CD14-positive monocyte (primary cell): Measurements from ENCODE around the gene GSE1. TPM values are rescaled to one million over a fixed set of nuclear protein-coding genes. Genes with fewer than 3 reads are reported as not detected.
A peak's percentile ranks its signal among the peaks of the same experiment; 100 is the strongest.

Experiments
- DNase-seq, 3 donors: peaks; one replicate each; pipeline ENCODE4 v3.0.0-alpha.2; 2011 to 2022
- H2AFZ ChIP-seq: 2 replicates; pipeline ENCODE4 v1.6.0; 2012; ENCODE audit warnings: mild to moderate bottlenecking, low read depth, low read length, inconsistent platforms; ENCODE audit not compliant: insufficient read depth, poor library complexity, severe bottlenecking
- H3K27ac ChIP-seq, 2 donors: 1 replicate in 1 of 2; 2 replicates in 1 of 2; pipeline ENCODE4 v1.5.1; 2012 to 2013; ENCODE audit warnings: low read length in 2 of 2, control low read depth in 1 of 2, inconsistent platforms in 1 of 2, low read depth in 1 of 2, mild to moderate bottlenecking in 1 of 2
- H3K27me3 ChIP-seq, 2 donors: one replicate each; pipeline versions ENCODE4 v1.6.0 to v1.6.1; 2011 to 2013; ENCODE audit warnings: low read length in 2 of 2; ENCODE audit not compliant: control insufficient read depth in 2 of 2, insufficient read depth in 2 of 2
- H3K36me3 ChIP-seq, 2 donors: replicated peaks in 1 of 2; 1 replicate in 1 of 2; 2 replicates in 1 of 2; pipeline versions ENCODE4 v1.5.1 to v1.6.1; 2012 to 2013; ENCODE audit warnings: low read length in 2 of 2, control low read depth in 1 of 2, inconsistent platforms in 1 of 2, mild to moderate bottlenecking in 1 of 2; ENCODE audit not compliant: insufficient read depth in 2 of 2, control insufficient read depth in 1 of 2
- H3K4me1 ChIP-seq, 2 donors: 1 replicate in 1 of 2; 2 replicates in 1 of 2; pipeline versions ENCODE4 v1.5.1 to v1.6.1; 2012 to 2013; ENCODE audit warnings: low read length in 2 of 2, control low read depth in 1 of 2, inconsistent platforms in 1 of 2, mild to moderate bottlenecking in 1 of 2, moderate library complexity in 1 of 2; ENCODE audit not compliant: insufficient read depth in 2 of 2, control insufficient read depth in 1 of 2
- H3K4me2 ChIP-seq: replicated peaks from 2 replicates; pipeline ENCODE3; 2012; ENCODE audit warnings: low read length, moderate library complexity, mild to moderate bottlenecking; ENCODE audit not compliant: poor library complexity, severe bottlenecking; ENCODE audit errors: extremely low read depth
- H3K4me3 ChIP-seq, 3 experiments: fragments of 200-600 bp in 1 of 3; sonication (generic) in 1 of 3; replicated peaks in 1 of 3; 1 replicate in 2 of 3; 2 replicates in 1 of 3; pipeline ENCODE4 v1.5.1; 2011 to 2013; ENCODE audit warnings: low read length in 3 of 3, mild to moderate bottlenecking in 3 of 3, control low read depth in 2 of 3, low read depth in 2 of 3, inconsistent platforms in 1 of 3, moderate library complexity in 1 of 3
- H3K79me2 ChIP-seq: 2 replicates; pipeline ENCODE4 v1.6.0; 2012; ENCODE audit warnings: mild to moderate bottlenecking, control low read depth, inconsistent platforms, low read length, moderate library complexity; ENCODE audit not compliant: insufficient read depth
- H3K9ac ChIP-seq: 2 replicates; pipeline ENCODE4 v1.6.0; 2017; ENCODE audit warnings: low read length, mild to moderate bottlenecking; ENCODE audit not compliant: insufficient read depth, poor library complexity, severe bottlenecking
- H3K9me3 ChIP-seq, 2 donors: replicated peaks in 1 of 2; 1 replicate in 1 of 2; 2 replicates in 1 of 2; pipeline versions ENCODE4 v1.5.1 to v1.6.1; 2012 to 2013; ENCODE audit warnings: low read length in 2 of 2, control low read depth in 1 of 2; ENCODE audit not compliant: control insufficient read depth in 1 of 2, insufficient read depth in 1 of 2
- H4K20me1 ChIP-seq: 2 replicates; pipeline ENCODE4 v1.6.0; 2012; ENCODE audit warnings: mild to moderate bottlenecking, low read length, control low read depth, moderate library complexity; ENCODE audit not compliant: insufficient read depth
- H3K27ac Mint-ChIP-seq, 7 donors: one replicate each; pipeline ENCODE4 v1.8.0; 2020; ENCODE audit warnings: mild to moderate bottlenecking in 7 of 7, mixed read lengths in 7 of 7, moderate library complexity in 6 of 7, inconsistent platforms in 2 of 7
- H3K27me3 Mint-ChIP-seq, 3 donors: one replicate each; pipeline ENCODE4 v1.8.0; 2021 to 2022; ENCODE audit warnings: low read depth in 3 of 3, mild to moderate bottlenecking in 3 of 3, mixed read lengths in 3 of 3, moderate library complexity in 3 of 3, inconsistent platforms in 1 of 3
- H3K36me3 Mint-ChIP-seq, 2 donors: one replicate each; pipeline ENCODE4 v1.8.0; 2020; ENCODE audit warnings: mixed read lengths in 2 of 2, inconsistent platforms in 1 of 2, mild to moderate bottlenecking in 1 of 2
- H3K4me1 Mint-ChIP-seq: one replicate; pipeline ENCODE4 v1.8.0; 2020; ENCODE audit warnings: mild to moderate bottlenecking, mixed read lengths
- H3K4me3 Mint-ChIP-seq, 2 donors: one replicate each; pipeline ENCODE4 v1.8.0; 2020; ENCODE audit warnings: mild to moderate bottlenecking in 2 of 2, mixed read lengths in 2 of 2, moderate library complexity in 1 of 2
- H3K9me3 Mint-ChIP-seq, 7 donors: one replicate each; pipeline ENCODE4 v1.8.0; 2020 to 2022; ENCODE audit warnings: mixed read lengths in 7 of 7, mild to moderate bottlenecking in 6 of 7, moderate library complexity in 6 of 7, inconsistent platforms in 2 of 7
- WGBS: methylation state at CpG from one replicate; pipeline ENCODE4 v1.1.5; 2013; ENCODE audit warnings: missing lambda C conversion rate; ENCODE audit not compliant: insufficient coverage; 5-methylcytosine and 5-hydroxymethylcytosine counted together
- intact Hi-C, 2 donors: fragments of 100-400 bp; cut with micrococcal nuclease; formaldehyde crosslinking; loops; one replicate each; pipeline versions ENCODE4 v1.15.0 to v1.15.1; 2023
- polyA plus RNA-seq, 3 donors: library from polyadenylated mRNA; depleted of rRNA in 1 of 3; unstranded in 2 of 3; stranded (reverse) in 1 of 3; fragments of 300-500 nt in 2 of 3; fragments of >200 nt in 1 of 3; fragmentation: Illumina TruSeq in 2 of 3; gene quantifications; 1 replicate in 2 of 3; 2 replicates in 1 of 3; pipeline ENCODE4 v1.2.3, GENCODE V29; 2012 to 2021
- TF ChIP-seq, protein P1 (sequence below): fragments of 200-600 bp; IDR thresholded peaks from one replicate; pipeline ENCODE4 v1.8.0; 2022; ENCODE audit warnings: antibody characterized with exemption, mild to moderate bottlenecking

GSE1 gene
- polyA plus RNA-seq, 3 donors: 0.67 to 38.9 (median 0.86) TPM

GRCh38 chr16:85584819-85585282 lies 28.3 kb upstream of the GSE1 start:
- Histone ChIP-seq H3K9me3 (no peaks in the 10 kb centered on the region), H3K9ac (no peak overlapping the region), H3K27me3 (no peaks in the 10 kb centered on the region), H3K79me2 (peaks cover 95% of the 10 kb centered on the region), H3K4me3 (no peak overlapping the region), H3K4me2 (no peak overlapping the region), H3K27ac (no peak overlapping the region), H2AFZ (no peak overlapping the region), H3K4me1 (no peaks in the 10 kb centered on the region), H4K20me1 (peaks cover 100% of the 10 kb centered on the region), H3K36me3 (peaks cover 5 to 29% of the 10 kb centered on the region in 2 donors)
- Mint-ChIP-seq H3K27me3 (peaks cover 0 to 1% (median 0%) of the 10 kb centered on the region in 3 donors), H3K4me1 (peaks cover 17% of the 10 kb centered on the region), H3K4me3 (no peak overlapping the region), H3K9me3 (no peaks in the 10 kb centered on the region), H3K36me3 (peaks cover 12 to 40% of the 10 kb centered on the region in 2 donors), H3K27ac (no peak overlapping the region)
- TF ChIP-seq, protein P1, sequence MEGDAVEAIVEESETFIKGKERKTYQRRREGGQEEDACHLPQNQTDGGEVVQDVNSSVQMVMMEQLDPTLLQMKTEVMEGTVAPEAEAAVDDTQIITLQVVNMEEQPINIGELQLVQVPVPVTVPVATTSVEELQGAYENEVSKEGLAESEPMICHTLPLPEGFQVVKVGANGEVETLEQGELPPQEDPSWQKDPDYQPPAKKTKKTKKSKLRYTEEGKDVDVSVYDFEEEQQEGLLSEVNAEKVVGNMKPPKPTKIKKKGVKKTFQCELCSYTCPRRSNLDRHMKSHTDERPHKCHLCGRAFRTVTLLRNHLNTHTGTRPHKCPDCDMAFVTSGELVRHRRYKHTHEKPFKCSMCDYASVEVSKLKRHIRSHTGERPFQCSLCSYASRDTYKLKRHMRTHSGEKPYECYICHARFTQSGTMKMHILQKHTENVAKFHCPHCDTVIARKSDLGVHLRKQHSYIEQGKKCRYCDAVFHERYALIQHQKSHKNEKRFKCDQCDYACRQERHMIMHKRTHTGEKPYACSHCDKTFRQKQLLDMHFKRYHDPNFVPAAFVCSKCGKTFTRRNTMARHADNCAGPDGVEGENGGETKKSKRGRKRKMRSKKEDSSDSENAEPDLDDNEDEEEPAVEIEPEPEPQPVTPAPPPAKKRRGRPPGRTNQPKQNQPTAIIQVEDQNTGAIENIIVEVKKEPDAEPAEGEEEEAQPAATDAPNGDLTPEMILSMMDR: no peak
- 93% methylated on average over 17 of the region's 20 CpGs for WGBS
- intact Hi-C loops: no loop called here
- no peak for DNase-seq

GRCh38 chr16:85585711-85586110 lies 27.4 kb upstream of the GSE1 start:
- intact Hi-C loops: no loop called here
- H3K9me3 Mint-ChIP-seq: no peaks in the 10 kb centered on the region
- H2AFZ ChIP-seq: no peak overlapping the region
- WGBS: 80% methylated on average over 1 of the region's 7 CpGs
- no peaks in the 10 kb centered on the region for H3K4me1 ChIP-seq
- peaks cover 5 to 29% of the 10 kb centered on the region in 2 donors for H3K36me3 ChIP-seq
- H3K27ac Mint-ChIP-seq: peak overlapping the region in 2 of 7 donors; percentile 32 to 37
- no peak for DNase-seq
- no peak overlapping the region for H3K4me3 Mint-ChIP-seq
- no peak overlapping the region for H3K4me3 ChIP-seq
- no peaks in the 10 kb centered on the region for H3K27me3 ChIP-seq
- no peaks in the 10 kb centered on the region for H3K27me3 Mint-ChIP-seq
- H3K36me3 Mint-ChIP-seq: peaks cover 10 to 37% of the 10 kb centered on the region in 2 donors
- no peak overlapping the region for H3K9ac ChIP-seq
- peaks cover 94% of the 10 kb centered on the region for H3K79me2 ChIP-seq
- H3K9me3 ChIP-seq: no peaks in the 10 kb centered on the region
- no peak overlapping the region for H3K27ac ChIP-seq
- peaks cover 12% of the 10 kb centered on the region for H3K4me1 Mint-ChIP-seq
- peaks cover 100% of the 10 kb centered on the region for H4K20me1 ChIP-seq
- TF ChIP-seq, protein P1: no peak
- H3K4me2 ChIP-seq: no peak overlapping the region
